Neural crest cell (in vitro differentiated cells): ENCODE data around the gene SIGLEC5. TPM values are rescaled to one million over a fixed set of nuclear protein-coding genes. Genes with fewer than 3 reads are reported as not detected.

ENCODE experiments used
- DNase-seq: peaks from one replicate; pipeline ENCODE4 v3.0.0; 2021; ENCODE audit warnings: low read depth, mixed read lengths, low spot score
- H3K27ac Mint-ChIP-seq: one replicate; pipeline ENCODE4 v1.8.0; 2021; ENCODE audit warnings: mild to moderate bottlenecking, mixed read lengths; ENCODE audit not compliant: unreplicated experiment
- H3K27me3 Mint-ChIP-seq: 2 replicates; pipeline ENCODE4 v1.8.0; 2021; ENCODE audit warnings: low read depth, mild to moderate bottlenecking, mixed read lengths
- H3K36me3 Mint-ChIP-seq: 2 replicates; pipeline ENCODE4 v1.8.0; 2021; ENCODE audit warnings: low read depth, mild to moderate bottlenecking, mixed read lengths
- H3K4me1 Mint-ChIP-seq: 2 replicates; pipeline ENCODE4 v1.8.0; 2021; ENCODE audit warnings: mixed read lengths
- H3K4me3 Mint-ChIP-seq: one replicate; pipeline ENCODE4 v1.8.0; 2021; ENCODE audit warnings: mild to moderate bottlenecking, mixed read lengths
- H3K9me3 Mint-ChIP-seq: 2 replicates; pipeline ENCODE4 v1.8.0; 2021; ENCODE audit warnings: mixed read lengths
- total RNA-seq: library from RNA; stranded (reverse); gene quantifications from 2 replicates; pipeline ENCODE4 v1.2.1, GENCODE V29; 2021
- TF ChIP-seq, protein P1 (sequence below): fragments of 200-600 bp; sonication (generic); conservative IDR thresholded peaks from 2 replicates; pipeline ENCODE4 v1.5.0; 2021; ENCODE audit warnings: antibody characterized with exemption, mild to moderate bottlenecking

Gene SIGLEC5
- total RNA-seq, 1 donor from 2014 or later, result not detected

DNA sequence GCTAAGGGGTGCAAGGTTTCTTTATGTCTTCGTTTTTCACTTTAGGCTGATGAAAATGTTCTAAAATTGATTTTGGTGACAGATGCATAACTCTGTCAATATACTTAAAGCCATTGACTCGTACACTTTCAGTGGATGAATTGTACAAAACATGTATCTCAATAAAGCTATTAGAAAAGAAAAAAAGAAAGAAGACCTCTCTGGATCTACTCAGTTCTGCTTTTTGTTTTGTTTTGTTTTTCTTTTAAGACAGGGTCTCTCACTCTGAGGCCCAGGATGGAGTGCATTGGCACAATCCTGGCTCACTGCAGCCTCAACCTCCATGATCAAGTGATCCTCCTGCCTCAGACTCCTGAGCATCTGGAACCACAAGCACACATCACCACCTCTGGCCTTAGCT, 3.5 kb downstream of the SIGLEC5 start:
- no peak overlapping the region for H3K27ac Mint-ChIP-seq
- DNase-seq, result no peak
- H3K4me3 Mint-ChIP-seq, result no peak overlapping the region
- H3K9me3 Mint-ChIP-seq, result peaks cover 2% of the 10 kb centered on the region
- no peaks in the 10 kb centered on the region for H3K4me1 Mint-ChIP-seq
- TF ChIP-seq, protein P1, sequence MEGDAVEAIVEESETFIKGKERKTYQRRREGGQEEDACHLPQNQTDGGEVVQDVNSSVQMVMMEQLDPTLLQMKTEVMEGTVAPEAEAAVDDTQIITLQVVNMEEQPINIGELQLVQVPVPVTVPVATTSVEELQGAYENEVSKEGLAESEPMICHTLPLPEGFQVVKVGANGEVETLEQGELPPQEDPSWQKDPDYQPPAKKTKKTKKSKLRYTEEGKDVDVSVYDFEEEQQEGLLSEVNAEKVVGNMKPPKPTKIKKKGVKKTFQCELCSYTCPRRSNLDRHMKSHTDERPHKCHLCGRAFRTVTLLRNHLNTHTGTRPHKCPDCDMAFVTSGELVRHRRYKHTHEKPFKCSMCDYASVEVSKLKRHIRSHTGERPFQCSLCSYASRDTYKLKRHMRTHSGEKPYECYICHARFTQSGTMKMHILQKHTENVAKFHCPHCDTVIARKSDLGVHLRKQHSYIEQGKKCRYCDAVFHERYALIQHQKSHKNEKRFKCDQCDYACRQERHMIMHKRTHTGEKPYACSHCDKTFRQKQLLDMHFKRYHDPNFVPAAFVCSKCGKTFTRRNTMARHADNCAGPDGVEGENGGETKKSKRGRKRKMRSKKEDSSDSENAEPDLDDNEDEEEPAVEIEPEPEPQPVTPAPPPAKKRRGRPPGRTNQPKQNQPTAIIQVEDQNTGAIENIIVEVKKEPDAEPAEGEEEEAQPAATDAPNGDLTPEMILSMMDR, result no peak
- H3K36me3 Mint-ChIP-seq, result no peaks in the 10 kb centered on the region
- H3K27me3 Mint-ChIP-seq, result peaks cover 59% of the 10 kb centered on the region

- no peak for DNase-seq
- no peaks in the 10 kb centered on the region for H3K4me1 Mint-ChIP-seq
- H3K9me3 Mint-ChIP-seq, result peaks cover 2% of the 10 kb centered on the region
- no peak overlapping the region for H3K27ac Mint-ChIP-seq
- H3K27me3 Mint-ChIP-seq, result peaks cover 67% of the 10 kb centered on the region
- H3K4me3 Mint-ChIP-seq, result no peak overlapping the region
- H3K36me3 Mint-ChIP-seq, result no peaks in the 10 kb centered on the region
- TF ChIP-seq, protein P1, result no peak
Measured at GRCh38 chr19:51621178-51621577, 9.0 kb downstream of the SIGLEC5 start.

GRCh38 chr19:51615991-51616390, 14.2 kb downstream of the SIGLEC5 start:
- TF ChIP-seq, protein P1, result no peak
- Mint-ChIP-seq H3K4me1 (no peaks in the 10 kb centered on the region), H3K27me3 (peaks cover 68% of the 10 kb centered on the region), H3K4me3 (no peak overlapping the region), H3K36me3 (no peaks in the 10 kb centered on the region), H3K9me3 (no peaks in the 10 kb centered on the region), H3K27ac (no peak overlapping the region)
- DNase-seq, result no peak

GRCh38 chr19:51614789-51615188, 15.4 kb downstream of the SIGLEC5 start:
- Mint-ChIP-seq H3K27ac (no peak overlapping the region), H3K9me3 (no peaks in the 10 kb centered on the region), H3K27me3 (peaks cover 66% of the 10 kb centered on the region), H3K4me3 (no peak overlapping the region), H3K36me3 (no peaks in the 10 kb centered on the region), H3K4me1 (no peaks in the 10 kb centered on the region)
- TF ChIP-seq, protein P1, result no peak
- DNase-seq, result no peak

- TF ChIP-seq, protein P1, result no peak
- Mint-ChIP-seq H3K27ac (no peak overlapping the region), H3K9me3 (no peaks in the 10 kb centered on the region), H3K27me3 (peaks cover 45% of the 10 kb centered on the region), H3K4me1 (no peaks in the 10 kb centered on the region), H3K4me3 (no peak overlapping the region), H3K36me3 (no peaks in the 10 kb centered on the region)
- no peak for DNase-seq
Measured at GRCh38 chr19:51610576-51610975, 19.6 kb downstream of the SIGLEC5 start.
